Activated T-helper 1 cell treated with anti-CD3 and anti-CD28 coated beads, Interleukin-2, amount 50 U/mL, for 16 hours (primary cell): ENCODE measurements around the gene COL16A1.

ENCODE experiments used
- DNase-seq, 2 donors: peaks; one replicate each; pipeline ENCODE4 v3.0.0-alpha.2; 2020; ENCODE audit warnings: low read depth in 1 of 2, low spot score in 1 of 2

COL16A1 gene

GRCh38 chr1:31667065-31667785 lies 36.6 kb downstream of the COL16A1 start:
- DNase-seq = no peak

GRCh38 chr1:31666263-31666963 lies 37.4 kb downstream of the COL16A1 start:
- DNase-seq = no peak

GRCh38 chr1:31665234-31665878 lies 38.5 kb downstream of the COL16A1 start:
- no peak for DNase-seq

GRCh38 chr1:31664528-31664927 lies 39.3 kb downstream of the COL16A1 start:
- no peak for DNase-seq

- DNase-seq = peak; percentile 29 to 46
These were observed 40.0 kb downstream of the COL16A1 start for GRCh38 chr1:31663622-31664452.

- DNase-seq = no peak
These were observed 41.4 kb downstream of the COL16A1 start for GRCh38 chr1:31662463-31662862.

- DNase-seq = no peak
These were observed 42.0 kb downstream of the COL16A1 start for GRCh38 chr1:31661856-31662255.

DNA sequence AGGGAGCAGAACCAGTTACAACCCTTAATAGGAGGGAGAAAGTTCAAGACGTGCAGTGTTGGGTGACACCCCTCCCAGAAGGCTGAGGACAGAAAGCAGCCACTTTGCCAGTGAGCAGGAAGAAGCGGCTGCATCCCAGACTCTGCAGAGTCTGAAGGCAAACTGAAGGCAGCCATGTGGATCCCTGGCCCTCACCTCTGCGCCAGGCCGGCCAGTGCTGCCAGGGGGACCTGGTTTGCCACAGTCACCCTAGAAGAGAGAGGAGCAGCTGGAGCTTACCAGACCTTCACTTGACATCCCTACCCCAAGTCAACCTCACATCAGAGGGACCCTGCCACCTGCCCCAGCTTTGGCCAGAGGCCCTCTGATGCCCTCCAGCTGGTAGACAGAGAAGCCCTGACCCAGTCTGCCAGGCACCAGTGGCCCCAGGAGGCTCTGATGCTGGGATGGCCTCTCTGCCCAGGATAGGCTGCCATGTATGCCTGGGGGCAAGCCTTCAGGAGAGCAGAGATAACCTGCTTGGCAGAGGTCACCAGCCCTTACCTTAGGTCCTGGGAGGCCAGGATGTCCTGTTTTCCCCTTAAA lies 42.9 kb downstream of the COL16A1 start:
- no peak for DNase-seq

DNA sequence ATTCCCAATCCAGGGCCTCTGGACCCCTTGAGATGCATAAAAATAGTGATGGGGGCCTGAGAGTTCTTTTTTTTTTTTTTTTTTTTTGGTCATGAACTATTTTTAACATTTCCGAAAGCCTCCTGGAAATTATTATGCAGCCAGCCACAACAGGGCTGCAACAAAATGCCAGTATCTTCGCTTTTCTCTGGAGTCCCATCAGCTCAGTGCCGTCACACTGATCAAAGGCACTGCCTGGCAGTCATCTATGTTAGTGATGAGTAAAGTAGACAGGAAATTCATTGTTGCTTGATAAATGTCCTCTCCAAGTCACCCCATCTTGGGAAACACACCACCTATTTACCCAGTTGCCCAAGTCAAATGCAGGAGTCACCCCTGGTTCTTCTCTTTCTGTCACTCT lies 43.9 kb downstream of the COL16A1 start:
- no peak for DNase-seq

DNA sequence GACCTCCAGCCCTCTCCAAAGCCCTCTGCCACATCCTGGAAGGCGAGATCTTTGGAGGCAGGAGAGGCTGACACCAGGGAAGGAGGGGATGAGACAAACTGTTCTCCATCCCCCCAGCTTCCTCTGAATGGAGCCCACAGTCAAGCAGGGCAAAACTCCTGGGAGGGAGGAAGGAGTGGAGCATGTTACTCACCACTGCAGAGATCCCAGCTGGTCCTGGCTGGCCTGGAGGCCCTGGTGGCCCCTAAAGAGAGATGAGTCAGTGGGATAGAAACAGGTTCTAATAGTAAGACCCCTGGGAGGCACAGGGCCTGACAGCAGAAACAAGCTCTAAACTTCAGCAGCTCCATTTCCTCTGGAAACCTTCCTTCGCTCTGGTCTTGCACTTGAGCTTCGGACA lies 45.1 kb downstream of the COL16A1 start:
- no peak for DNase-seq

DNA sequence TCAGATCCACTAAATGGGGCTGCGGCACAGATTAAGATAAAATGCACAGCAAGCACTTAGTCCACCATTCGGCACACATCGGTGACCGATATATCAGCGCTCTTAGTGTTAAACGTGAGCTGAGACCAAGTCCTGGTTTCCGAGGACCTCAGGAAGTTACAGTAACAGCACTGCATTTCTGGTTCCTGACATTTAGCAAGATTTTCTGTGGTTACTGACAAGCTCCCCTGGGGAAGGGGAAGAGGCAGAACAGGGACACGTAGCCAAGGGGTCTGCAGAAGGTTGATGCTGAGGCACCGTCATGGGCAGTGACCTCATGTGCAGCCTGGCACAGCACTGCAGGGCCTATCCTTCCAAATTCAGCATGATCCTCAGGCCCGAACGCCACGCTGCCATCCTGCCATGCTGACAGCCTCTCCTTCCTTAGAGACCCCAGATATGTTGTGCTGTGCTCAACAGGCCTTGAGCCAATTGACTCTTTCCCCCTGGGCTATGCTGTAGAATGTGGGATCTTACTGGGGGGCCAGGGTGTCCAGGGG lies 45.8 kb downstream of the COL16A1 start:
- no peak for DNase-seq

GRCh38 chr1:31657020-31657804 lies 46.6 kb downstream of the COL16A1 start:
- no peak for DNase-seq

- DNase-seq = no peak
These were observed 48.1 kb downstream of the COL16A1 start for GRCh38 chr1:31655756-31656155.

DNA sequence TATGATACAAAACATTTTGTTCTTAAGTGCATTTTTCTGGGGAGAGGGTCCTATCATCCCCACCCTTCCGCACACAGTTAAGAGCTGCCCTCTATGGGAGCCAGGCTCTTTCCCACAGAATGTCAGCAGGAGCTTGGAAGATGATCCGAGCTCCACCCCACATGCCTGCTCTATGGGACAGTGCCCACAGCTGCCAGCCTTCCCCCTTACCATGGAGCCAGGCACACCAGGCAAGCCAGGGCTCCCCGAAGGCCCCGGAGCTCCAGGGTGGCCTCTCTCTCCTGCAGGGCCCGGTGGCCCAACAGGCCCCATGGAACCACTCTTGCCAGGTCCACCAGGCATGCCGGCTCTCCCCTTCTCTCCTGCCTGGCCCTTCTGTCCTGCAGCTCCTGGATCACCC lies 48.7 kb downstream of the COL16A1 start:
- no peak for DNase-seq

- DNase-seq = no peak
These were observed 49.4 kb downstream of the COL16A1 start for GRCh38 chr1:31654474-31654776.

DNA sequence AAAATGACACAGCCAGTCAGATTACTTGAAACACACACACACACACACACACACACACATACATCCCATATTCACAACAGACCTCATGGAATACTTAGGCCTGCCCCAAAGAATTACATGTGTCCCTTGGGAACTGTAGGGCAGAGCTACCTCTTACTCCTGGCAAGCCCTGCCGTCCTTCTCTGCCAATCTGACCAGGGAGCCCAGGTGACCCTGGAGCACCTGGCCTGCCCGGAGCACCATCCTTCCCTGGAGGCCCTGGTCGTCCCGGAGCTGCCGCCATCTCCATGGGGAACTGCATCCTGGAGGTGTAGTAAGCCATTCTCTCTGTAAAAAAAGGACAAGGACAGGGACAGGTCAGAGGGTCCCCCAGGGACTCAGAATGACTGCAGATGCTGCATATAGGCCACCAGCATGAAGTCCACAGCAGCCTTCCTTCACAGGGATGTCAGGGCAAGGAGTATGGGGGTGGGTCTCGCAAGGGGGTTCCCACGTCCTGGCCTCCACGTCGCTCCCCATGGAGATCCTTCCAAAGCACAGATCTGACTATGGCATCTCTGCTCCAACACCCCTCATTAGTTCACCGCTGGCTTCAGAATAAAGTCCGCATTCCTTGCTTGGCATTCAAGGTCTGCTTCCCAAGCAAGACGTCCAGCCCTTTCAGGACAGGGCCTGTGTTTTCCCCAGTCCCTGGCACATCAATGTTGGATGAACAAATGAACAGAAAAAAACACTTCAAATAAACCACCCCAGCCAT lies 49.9 kb downstream of the COL16A1 start:
- no peak for DNase-seq

DNA sequence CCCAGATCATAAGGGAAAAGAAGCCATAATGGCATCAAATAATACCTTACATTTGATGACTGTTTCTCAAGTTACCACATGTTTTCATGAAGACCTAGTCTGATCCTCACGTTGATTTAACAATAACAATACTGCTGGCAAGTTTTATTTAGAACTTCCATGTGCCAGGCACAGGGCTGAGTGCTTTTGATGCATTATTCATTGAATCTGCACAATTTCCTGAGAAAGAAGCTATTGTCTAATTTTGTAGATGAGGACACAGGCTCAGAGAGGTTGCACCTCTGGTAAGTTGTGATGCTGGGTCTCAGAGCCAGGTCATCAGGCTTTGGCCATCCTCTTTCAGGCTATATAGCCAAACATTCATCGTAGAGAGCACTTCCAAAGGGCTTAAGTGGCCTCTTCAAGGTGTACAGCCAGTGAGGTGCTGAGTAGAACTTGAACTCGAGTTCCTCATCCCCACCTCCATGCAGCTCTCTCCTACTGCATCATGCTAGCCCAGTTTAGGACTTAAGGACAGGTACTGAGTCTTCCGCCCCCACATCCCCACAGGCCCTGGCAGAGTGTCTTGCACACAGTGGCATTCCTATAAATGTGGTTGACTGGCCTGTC lies 50.8 kb downstream of the COL16A1 start:
- DNase-seq = no peak

- DNase-seq = no peak
These were observed 52.1 kb downstream of the COL16A1 start for GRCh38 chr1:31651766-31652165.

GRCh38 chr1:31651089-31651420 lies 52.8 kb downstream of the COL16A1 start:
- DNase-seq = no peak
